ENCODE data around the gene SNRNP70.

- TF ChIP-seq CTCF (conservative IDR thresholded peaks at IDR 0.05 in 1 of 2, IDR thresholded peaks at IDR 0.05 in 1 of 2; ENCODE audit: extremely low read depth in 1 of 2, insufficient read depth in 1 of 2, low read depth in 1 of 2, low read length in 2 of 2) (no peak), EZH2 (IDR thresholded peaks at IDR 0.05; ENCODE audit: borderline replicate concordance, low read length) (no peak)
These were observed 32.7 kb downstream of the SNRNP70 start for GRCh38 chr19:49117677-49118564.

Measured in mammary epithelial cell (primary cell).